ENCODE data around the gene MBD6.

GRCh38 chr12:57524814-57525614, 2.4 kb downstream of the MBD6 start:
- TF ChIP-seq CTCF (IDR thresholded peaks at IDR 0.05; ENCODE audit: insufficient read depth, low read length, poor library complexity, severe bottlenecking) (no peak), EZH2phosphoT487 (conservative IDR thresholded peaks at IDR 0.05; ENCODE audit: low read length) (no peak)

All from SU-DHL-6 (cell line).